ENCODE results near the gene PSKH1.
A peak's percentile ranks its signal among the peaks of the same experiment; 100 is the strongest.
"Not testable (repeated sequence)": the region's sequence is repeated elsewhere in the genome, so short reads cannot be mapped to it uniquely, and the experiment has no call there.

The PSKH1 gene

GRCh38 chr16:67964477-67965131, 71.5 kb downstream of the PSKH1 start:
- no peak for DNase-seq

- no peak for DNase-seq
These were observed 72.9 kb downstream of the PSKH1 start for GRCh38 chr16:67965668-67966548.

- no peak for DNase-seq
These were observed 73.6 kb downstream of the PSKH1 start for GRCh38 chr16:67966549-67967182.

- no peak for DNase-seq
These were observed 74.3 kb downstream of the PSKH1 start for GRCh38 chr16:67967183-67967957.

- DNase-seq = no peak
These were observed 74.9 kb downstream of the PSKH1 start for GRCh38 chr16:67967958-67968399.

GRCh38 chr16:67968400-67969253, 75.6 kb downstream of the PSKH1 start, which contains the start of gene SLC12A4:
Gene SLC12A4, minus strand, starts transcription at chr16:67968637. Its CDS starts 84 bp downstream, at chr16:67968553.
- DNase-seq = peak; percentile 87

- DNase-seq = no peak
These were observed 76.4 kb downstream of the PSKH1 start for GRCh38 chr16:67969254-67970039.

- DNase-seq = no peak
These were observed 78.1 kb downstream of the PSKH1 start for GRCh38 chr16:67971111-67971510.

GRCh38 chr16:67972285-67972684, 79.2 kb downstream of the PSKH1 start:
- not testable (repeated sequence) for DNase-seq

GRCh38 chr16:67975321-67976105, 82.5 kb downstream of the PSKH1 start:
- DNase-seq = no peak

GRCh38 chr16:67976205-67976604, 83.2 kb downstream of the PSKH1 start:
- DNase-seq = no peak

GRCh38 chr16:67977005-67977404, 84.0 kb downstream of the PSKH1 start:
- DNase-seq = no peak

GRCh38 chr16:67977469-67978227, 84.6 kb downstream of the PSKH1 start:
- DNase-seq = no peak

All from effector CD8-positive, alpha-beta T cell (primary cell).